PC-9 (cell line): ENCODE results near the gene ETNK2. TPM values are rescaled to one million over a fixed set of nuclear protein-coding genes. Genes with fewer than 3 reads are reported as not detected.

Source experiments
- BruUV-seq: library from RNA; stranded (reverse); fragments of 400-500 nt; replicated peaks from 2 replicates; lab custom pipeline; 2021; lab: Mats Ljungman, UMichigan
- CTCF ChIA-PET: fragments of 300-600 bp; sonication (Branson Sonifier 250); formaldehyde crosslinking; loops from one replicate; lab custom pipeline; 2022; ENCODE audit warnings: antibody characterized with exemption; lab: Charles Lee
- POLR2A ChIA-PET: fragments of 300-600 bp; sonication (Branson Sonifier 250); formaldehyde crosslinking; loops from one replicate; lab custom pipeline; 2022; ENCODE audit warnings: antibody characterized with exemption; ENCODE audit not compliant: unreplicated experiment; lab: Charles Lee
- DNase-seq, 2 experiments: peaks; one replicate each; pipeline versions ENCODE4 v3.0.0 to v3.0.0-alpha.2; 2015 to 2022; ENCODE audit warnings: mixed read lengths in 1 of 2
- H2AFZ ChIP-seq: fragments of 200-600 bp; sonication (generic); 2 replicates; pipeline ENCODE4 v1.8.1; 2017; ENCODE audit warnings: antibody characterized with exemption
- H3F3A ChIP-seq: fragments of 200-600 bp; sonication (generic); 2 replicates; pipeline ENCODE4 v1.8.1; 2017; ENCODE audit warnings: antibody characterized with exemption, mild to moderate bottlenecking, low read depth; ENCODE audit not compliant: insufficient read depth
- H3K27ac ChIP-seq: fragments of 200-600 bp; sonication (generic); 2 replicates; pipeline ENCODE4 v1.6.1; 2016; ENCODE audit warnings: mixed run types
- H3K27me3 ChIP-seq: fragments of 200-600 bp; sonication (generic); 2 replicates; pipeline ENCODE4 v1.6.1; 2016; ENCODE audit warnings: low read depth, mixed run types; ENCODE audit not compliant: insufficient read depth
- H3K36me3 ChIP-seq: fragments of 200-600 bp; sonication (generic); 2 replicates; pipeline ENCODE4 v1.6.1; 2016; ENCODE audit warnings: low read depth, mixed run types
- H3K4me1 ChIP-seq: fragments of 200-600 bp; sonication (generic); replicated peaks from 2 replicates; pipeline ENCODE4 v1.6.1; 2016; ENCODE audit warnings: mixed run types; ENCODE audit not compliant: insufficient read depth
- H3K4me2 ChIP-seq: fragments of 200-600 bp; sonication (generic); 2 replicates; pipeline ENCODE4 v1.6.1; 2017; ENCODE audit warnings: mixed run types
- H3K4me3 ChIP-seq: fragments of 200-600 bp; sonication (generic); 2 replicates; pipeline ENCODE4 v1.6.1; 2016; ENCODE audit warnings: mixed run types
- H3K79me2 ChIP-seq: fragments of 200-600 bp; sonication (generic); 2 replicates; pipeline ENCODE4 v1.6.1; 2017; ENCODE audit warnings: low read depth, mixed run types
- H3K9me2 ChIP-seq: fragments of 200-600 bp; sonication (generic); 2 replicates; pipeline ENCODE4 v1.8.1; 2017; ENCODE audit warnings: mild to moderate bottlenecking; ENCODE audit not compliant: insufficient read depth
- H3K9me3 ChIP-seq: fragments of 200-600 bp; sonication (generic); 2 replicates; pipeline ENCODE4 v1.8.1; 2016; ENCODE audit warnings: low read depth; ENCODE audit not compliant: insufficient read depth
- H4K20me1 ChIP-seq: fragments of 200-600 bp; sonication (generic); 2 replicates; pipeline ENCODE4 v1.8.1; 2017; ENCODE audit not compliant: insufficient read depth
- EZH2 ChIP-seq: fragments of 200-600 bp; sonication (generic); IDR thresholded peaks from 2 replicates; pipeline ENCODE4 v1.8.0; 2017; ENCODE audit warnings: antibody characterized with exemption, low read depth
- intact Hi-C: fragments of 100-400 bp; cut with micrococcal nuclease; formaldehyde crosslinking; loops from one replicate; pipeline ENCODE4 v1.10.0; 2022; ENCODE audit not compliant: unreplicated experiment
- total RNA-seq: library from RNA; stranded (reverse); gene quantifications from 2 replicates; pipeline ENCODE4 v1.2.3, GENCODE V29; 2021
- TF ChIP-seq, protein P1 (sequence below): fragments of 200-600 bp; sonication (generic); conservative IDR thresholded peaks from 2 replicates; pipeline ENCODE4 v1.6.1; 2017; ENCODE audit warnings: mixed run types, antibody characterized with exemption, mild to moderate bottlenecking, moderate library complexity

ETNK2 gene
- total RNA-seq, 1 experiment from 2014 or later: 16.3 TPM

DNA sequence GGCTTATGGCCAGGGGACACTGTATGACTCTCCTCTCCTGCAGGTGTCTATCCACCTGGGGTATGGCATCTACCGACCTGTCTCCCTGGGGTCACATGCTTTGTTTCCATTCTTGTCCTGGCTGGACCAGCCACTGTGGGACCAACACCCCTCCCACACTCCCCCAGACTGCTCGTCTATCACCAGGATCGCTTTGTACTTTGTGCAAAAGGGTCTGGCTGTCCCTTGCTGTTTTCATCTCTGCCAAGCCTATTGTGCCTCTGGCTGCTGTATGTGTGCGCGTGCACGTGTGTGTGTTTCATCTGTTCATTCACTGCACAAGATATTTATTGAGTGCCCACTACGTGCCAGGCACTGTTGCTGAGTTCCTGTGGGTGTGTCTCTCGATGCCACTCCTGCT, 25.5 kb downstream of the ETNK2 start:
- BruUV-seq: no TSS peak
- Histone ChIP-seq H2AFZ (no peak overlapping the region), H3K36me3 (peaks cover 16% of the 10 kb centered on the region), H3K27me3 (no peaks in the 10 kb centered on the region), H3K9me2 (no peaks in the 10 kb centered on the region), H3K27ac (0 out of 2 replicates have a peak overlapping the region, but pooled peaks have one; percentile 51), H3K4me2 (no peak overlapping the region), H3K9me3 (no peaks in the 10 kb centered on the region), H3K79me2 (peaks cover 3% of the 10 kb centered on the region), H4K20me1 (no peaks in the 10 kb centered on the region), H3F3A (peaks cover 63% of the 10 kb centered on the region), H3K4me1 (peaks cover 47% of the 10 kb centered on the region), H3K4me3 (no peak overlapping the region)
- POLR2A ChIA-PET: no interaction called here
- intact Hi-C loops: loop anchor here (2.0 to 10.0 kb wide), 2 partner anchors 22 to 142 kb away; no protein-coding TSS in a partner anchor
- CTCF ChIA-PET: no interaction called here
- DNase-seq: no peak
- TF ChIP-seq, protein P1, sequence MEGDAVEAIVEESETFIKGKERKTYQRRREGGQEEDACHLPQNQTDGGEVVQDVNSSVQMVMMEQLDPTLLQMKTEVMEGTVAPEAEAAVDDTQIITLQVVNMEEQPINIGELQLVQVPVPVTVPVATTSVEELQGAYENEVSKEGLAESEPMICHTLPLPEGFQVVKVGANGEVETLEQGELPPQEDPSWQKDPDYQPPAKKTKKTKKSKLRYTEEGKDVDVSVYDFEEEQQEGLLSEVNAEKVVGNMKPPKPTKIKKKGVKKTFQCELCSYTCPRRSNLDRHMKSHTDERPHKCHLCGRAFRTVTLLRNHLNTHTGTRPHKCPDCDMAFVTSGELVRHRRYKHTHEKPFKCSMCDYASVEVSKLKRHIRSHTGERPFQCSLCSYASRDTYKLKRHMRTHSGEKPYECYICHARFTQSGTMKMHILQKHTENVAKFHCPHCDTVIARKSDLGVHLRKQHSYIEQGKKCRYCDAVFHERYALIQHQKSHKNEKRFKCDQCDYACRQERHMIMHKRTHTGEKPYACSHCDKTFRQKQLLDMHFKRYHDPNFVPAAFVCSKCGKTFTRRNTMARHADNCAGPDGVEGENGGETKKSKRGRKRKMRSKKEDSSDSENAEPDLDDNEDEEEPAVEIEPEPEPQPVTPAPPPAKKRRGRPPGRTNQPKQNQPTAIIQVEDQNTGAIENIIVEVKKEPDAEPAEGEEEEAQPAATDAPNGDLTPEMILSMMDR: no peak
- TF ChIP-seq EZH2: no peak

DNA sequence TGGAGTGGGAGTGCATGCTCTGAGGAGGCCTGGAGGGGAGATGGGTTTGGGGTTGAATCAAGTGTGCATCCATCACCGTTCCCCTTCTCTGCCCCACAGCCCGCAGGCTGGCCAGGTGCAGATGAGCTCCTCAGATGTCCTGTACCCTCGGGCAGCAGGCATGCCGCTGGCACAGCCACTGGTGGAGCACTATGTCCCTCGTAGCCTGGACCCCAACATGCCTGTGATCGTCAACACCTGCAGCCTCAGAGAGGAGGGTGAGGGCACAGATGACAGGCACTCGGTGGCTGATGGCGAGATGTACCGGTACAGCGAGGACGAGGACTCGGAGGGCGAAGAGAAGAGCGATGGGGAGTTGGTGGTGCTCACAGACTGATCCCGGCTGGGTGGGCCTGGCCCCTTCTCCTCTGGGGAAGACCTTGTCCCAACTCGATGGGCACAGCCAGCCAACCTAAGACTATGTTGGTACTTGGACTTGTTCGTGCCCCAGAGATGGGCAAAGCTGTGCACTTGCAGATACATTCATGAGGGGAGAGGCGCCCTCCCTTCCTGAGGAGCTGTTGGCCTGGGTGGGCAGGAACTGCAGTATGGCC, 26.0 kb downstream of the ETNK2 start:
- CTCF ChIA-PET: no interaction called here
- no TSS peak for BruUV-seq

DNA sequence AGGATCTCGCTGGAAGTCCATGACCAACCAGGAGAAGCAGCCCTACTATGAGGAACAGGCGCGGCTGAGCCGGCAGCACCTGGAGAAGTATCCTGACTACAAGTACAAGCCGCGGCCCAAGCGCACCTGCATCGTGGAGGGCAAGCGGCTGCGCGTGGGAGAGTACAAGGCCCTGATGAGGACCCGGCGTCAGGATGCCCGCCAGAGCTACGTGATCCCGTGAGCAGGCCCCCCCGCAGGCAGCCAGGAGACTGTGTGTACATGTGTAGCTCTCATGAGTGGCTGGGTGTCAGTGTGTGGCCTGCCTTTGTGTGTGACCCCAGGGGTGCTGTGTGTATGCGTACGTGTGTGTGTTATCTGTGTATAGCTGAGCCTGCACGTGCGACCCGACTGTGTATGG, 27.2 kb downstream of the ETNK2 start:
- ChIA-PET POLR2A (no interaction called here), CTCF (no interaction called here)
- no peak for DNase-seq
- Histone ChIP-seq H3K4me1 (peaks cover 29% of the 10 kb centered on the region), H3F3A (peaks cover 45% of the 10 kb centered on the region), H3K9me2 (no peaks in the 10 kb centered on the region), H3K27ac (no peak overlapping the region), H4K20me1 (no peaks in the 10 kb centered on the region), H3K36me3 (peaks cover 30% of the 10 kb centered on the region), H3K4me2 (no peak overlapping the region), H3K79me2 (peaks cover 3% of the 10 kb centered on the region), H3K27me3 (no peaks in the 10 kb centered on the region), H3K4me3 (no peak overlapping the region), H3K9me3 (no peaks in the 10 kb centered on the region), H2AFZ (no peak overlapping the region)
- TF ChIP-seq, protein P1: no peak
- no peak for TF ChIP-seq EZH2
- intact Hi-C loops: loop anchor here (10.0 kb wide), 1 partner anchor 140 kb away; no protein-coding TSS in a partner anchor
- BruUV-seq: no TSS peak

More for the DNA sequence above, 26.0 kb downstream of the ETNK2 start:
- Histone ChIP-seq H3K9me3 (no peaks in the 10 kb centered on the region), H3K27me3 (no peaks in the 10 kb centered on the region), H3K36me3 (peaks cover 21% of the 10 kb centered on the region), H3K4me2 (no peak overlapping the region), H3K27ac (no peak overlapping the region), H2AFZ (no peak overlapping the region), H3K4me1 (peaks cover 41% of the 10 kb centered on the region), H3K4me3 (no peak overlapping the region), H4K20me1 (no peaks in the 10 kb centered on the region), H3K79me2 (peaks cover 3% of the 10 kb centered on the region), H3F3A (peaks cover 58% of the 10 kb centered on the region), H3K9me2 (no peaks in the 10 kb centered on the region)
- POLR2A ChIA-PET: no interaction called here
- TF ChIP-seq, protein P1: no peak
- no peak for TF ChIP-seq EZH2
- no peak for DNase-seq
- intact Hi-C loops: loop anchor here (2.0 to 10.0 kb wide), 2 partner anchors 21 to 141 kb away; no protein-coding TSS in a partner anchor
